Activated naive CD4-positive, alpha-beta T cell treated with anti-CD3 and anti-CD28 coated beads, Interleukin-2, amount 50 U/mL, for 16 hours (primary cell): ENCODE results near the gene PARP4.
"Not testable (repeated sequence)": the region's sequence is repeated elsewhere in the genome, so short reads cannot be mapped to it uniquely, and the experiment has no call there.

Source experiments
- DNase-seq: peaks from one replicate; pipeline ENCODE4 v3.0.0-alpha.2; 2020

Gene PARP4

DNA sequence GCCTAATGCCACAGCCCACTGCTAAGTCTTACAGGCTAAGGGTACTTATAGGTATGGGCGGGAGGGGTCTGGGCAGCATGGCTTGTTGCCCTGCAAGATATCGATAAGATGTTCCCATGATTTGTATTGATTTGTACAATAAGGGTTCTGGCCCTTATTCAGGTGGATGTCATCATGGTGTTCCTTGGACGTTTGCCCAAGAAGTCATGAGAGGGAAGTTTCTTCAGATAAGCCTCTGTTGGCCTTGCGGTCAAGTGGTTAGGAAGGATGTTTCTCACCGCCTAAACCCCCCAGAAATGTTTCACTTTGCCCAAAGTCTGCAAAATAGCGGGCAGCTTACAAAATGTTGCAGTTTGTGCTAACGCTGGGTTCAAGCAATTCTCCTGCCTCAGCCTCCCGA is 7.3 kb downstream of the PARP4 start:
- DNase-seq: no peak

DNA sequence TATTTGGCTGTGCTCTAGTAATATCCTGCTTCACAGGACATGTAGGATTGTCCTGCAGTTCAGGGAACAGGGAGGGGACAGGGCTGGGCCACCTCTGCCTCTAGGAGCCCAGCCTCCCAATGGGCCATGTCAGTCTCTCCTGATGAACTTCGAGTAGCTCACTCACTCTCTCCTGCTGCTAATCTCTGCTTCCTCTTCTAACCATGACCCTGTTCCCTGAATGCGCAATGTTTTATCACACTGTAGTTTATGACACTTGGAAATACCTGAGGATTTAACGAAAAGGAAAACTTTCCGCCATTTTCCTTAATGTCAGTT is 9.2 kb downstream of the PARP4 start:
- no peak for DNase-seq

DNA sequence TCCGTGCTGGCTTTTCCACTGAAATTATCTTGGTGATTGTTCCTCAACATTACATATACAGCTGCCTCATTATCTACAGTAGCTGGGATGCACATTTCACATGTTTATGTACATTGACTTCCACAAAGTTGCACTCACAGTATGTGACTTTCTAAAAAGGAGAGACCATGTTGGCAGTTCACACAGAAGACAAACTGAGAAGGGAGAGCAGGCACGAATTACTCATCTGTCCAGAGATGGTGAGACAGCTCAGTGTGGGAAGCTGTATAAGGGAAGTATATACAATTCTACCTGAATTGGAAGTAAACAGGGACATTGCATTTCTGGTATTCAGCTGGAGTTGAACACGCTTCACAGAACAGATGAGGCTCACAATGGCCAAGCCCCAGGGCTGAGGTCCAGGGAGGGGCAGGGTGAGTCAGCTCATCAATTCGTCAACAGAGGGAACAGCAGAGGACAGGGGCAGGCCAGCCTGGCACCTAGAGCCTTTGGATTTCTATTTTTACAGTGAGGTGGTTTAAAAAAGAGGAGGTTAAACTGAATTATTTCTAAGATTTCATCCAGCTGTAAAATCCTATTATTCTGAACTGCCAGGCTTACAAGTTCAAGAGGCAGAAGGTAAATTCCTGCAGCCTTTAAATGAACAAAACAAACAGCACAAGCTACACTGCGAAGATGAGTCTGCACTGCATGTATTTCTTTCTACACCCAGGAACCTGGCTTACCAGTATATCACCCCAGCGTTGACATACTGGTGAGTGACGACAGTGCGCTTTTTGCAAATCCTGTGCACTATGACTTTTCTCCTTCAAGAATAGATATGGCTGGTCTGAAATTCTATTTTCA is 9.8 kb downstream of the PARP4 start:
- DNase-seq: no peak

DNA sequence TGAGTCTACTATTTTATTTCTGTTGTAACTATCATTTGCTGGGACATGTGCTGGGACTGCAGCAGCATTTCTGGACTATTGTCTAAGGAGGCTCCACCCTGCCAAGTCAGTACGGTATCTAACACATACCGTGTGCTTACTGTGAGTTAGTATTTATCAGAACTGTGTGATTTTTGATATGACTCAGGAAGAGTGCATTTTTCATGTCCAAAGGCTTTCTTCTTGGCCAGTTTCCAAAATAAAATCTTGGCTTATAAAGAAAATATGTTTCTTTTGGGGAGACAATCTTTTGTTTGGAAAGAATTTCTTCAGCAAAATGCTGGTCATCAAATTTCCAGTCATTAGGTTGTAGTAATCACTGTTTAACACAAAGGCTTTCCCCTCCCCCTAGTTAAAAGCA is 11.6 kb downstream of the PARP4 start:
- DNase-seq: no peak

DNA sequence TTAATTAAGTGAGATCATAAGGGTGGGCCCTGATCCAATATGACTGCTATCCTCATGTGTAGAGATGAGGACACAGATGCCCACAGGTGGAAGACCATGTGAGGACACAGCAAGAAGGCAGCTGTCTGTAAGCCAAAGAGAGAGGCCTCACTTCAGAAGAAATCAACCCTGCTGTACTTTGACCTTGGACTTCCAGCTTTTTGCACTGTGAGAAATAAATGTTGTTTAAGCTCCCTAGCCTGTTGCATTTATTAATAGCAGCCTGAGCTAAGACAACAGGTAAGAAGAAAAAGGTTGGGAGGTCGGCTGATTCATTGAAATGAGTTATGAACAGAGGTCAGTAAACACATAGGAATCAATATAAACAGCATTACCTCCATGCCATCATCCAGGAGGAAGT is 14.8 kb downstream of the PARP4 start:
- DNase-seq: no peak

DNA sequence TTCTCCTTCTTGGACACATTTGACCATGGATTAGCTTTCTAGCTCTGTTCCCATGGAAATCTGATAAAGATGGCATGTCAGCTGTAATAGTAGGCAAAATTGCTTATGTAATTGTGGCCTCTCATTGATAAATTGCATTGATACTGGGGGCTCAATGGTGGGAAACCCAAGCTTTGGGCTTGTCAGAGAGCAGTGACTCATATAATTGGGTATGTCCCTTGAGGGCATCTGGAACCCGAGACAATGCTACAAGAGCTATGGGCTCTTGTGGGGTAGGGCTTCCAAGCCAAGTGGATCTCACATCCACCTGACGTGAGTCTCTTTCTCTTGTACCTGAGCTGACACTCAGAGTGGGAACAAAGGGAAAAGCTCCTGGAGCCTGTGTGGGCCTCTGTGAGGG is 16.3 kb downstream of the PARP4 start:
- not testable (repeated sequence) for DNase-seq

DNA sequence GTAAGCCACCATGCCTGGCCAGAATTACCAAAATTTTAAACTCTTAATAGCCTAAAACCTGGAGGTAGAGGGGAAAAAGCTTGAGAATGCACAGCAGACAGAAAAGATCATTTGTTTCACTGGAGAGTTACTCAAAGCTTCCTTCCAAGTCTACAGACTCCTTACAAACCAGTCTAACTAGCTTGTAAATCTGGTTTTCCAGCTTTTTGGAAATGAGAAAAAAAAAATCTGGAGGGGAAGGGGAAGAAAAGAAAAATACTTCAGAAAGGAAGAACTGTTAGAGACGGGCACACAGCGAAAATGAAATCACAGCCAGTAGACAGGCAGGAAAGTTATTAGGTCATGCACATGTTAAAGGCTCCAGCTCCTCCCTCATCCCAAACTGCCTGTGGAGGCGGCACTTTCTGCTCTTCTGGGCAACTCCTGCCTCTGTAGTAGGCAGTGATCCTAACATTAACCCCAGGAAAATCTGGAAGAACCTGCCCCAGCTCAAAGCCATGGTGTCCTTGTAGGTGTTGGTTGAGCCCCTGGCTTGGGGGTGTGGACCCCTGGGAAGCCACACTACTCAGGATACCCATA is 17.3 kb downstream of the PARP4 start:
- DNase-seq: no peak

DNA sequence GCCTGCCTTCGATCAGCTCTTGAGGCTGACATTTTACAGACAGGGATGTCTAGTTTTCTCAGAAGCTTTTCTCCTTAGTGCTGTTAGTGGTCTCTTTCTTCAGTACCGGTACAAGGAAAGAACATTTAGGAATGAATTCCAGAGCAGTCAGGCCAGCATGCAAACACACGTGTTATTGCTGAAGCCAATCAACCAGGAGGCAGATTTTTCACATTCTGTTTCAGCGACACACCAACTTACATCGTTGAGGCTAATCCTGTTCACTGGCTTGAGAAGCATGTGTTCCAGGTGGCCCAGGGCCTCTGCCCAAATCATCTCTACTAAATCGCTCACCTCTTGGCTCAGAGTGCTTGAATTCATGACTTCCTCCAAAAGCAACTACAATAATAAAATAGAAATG is 19.2 kb downstream of the PARP4 start:
- no peak for DNase-seq

DNA sequence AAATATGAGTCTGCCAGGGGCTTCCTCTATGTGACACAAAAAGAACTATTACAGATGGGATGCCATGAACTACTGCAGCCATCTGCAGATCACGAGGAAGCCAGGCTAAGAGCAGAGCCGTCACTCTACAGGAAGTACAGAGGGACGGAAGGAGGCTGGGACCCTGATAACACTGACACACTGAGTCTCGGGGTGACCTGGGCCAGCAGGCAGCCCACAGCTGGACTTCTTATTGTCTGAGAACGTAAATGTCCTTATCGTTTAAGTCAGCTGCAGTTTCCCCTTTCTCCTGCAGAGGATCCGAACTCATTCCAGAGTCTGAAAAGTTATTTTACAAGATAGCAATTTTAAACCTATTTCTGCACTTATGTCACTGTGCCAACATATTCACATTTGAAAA is 20.7 kb downstream of the PARP4 start:
- DNase-seq: no peak

DNA sequence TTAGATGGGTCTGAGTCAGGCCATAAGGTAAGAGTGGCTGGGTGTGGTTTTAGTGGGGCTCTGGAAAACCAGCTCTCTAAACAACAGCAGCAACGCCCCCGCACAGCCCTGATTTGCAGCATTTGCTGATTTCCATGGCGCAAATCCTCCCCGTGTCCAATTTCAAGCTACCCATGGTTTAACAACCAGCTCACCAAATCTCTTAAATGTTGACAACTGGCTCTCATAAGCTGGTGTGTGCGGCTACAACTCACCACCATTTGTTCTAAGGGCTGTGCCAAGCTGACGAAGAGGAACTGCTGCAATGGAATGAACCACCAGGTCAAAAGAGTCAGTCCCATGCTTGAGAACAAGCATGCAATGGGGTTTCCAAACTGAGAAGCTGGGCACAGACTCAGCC is 22.9 kb downstream of the PARP4 start:
- DNase-seq: no peak

DNA sequence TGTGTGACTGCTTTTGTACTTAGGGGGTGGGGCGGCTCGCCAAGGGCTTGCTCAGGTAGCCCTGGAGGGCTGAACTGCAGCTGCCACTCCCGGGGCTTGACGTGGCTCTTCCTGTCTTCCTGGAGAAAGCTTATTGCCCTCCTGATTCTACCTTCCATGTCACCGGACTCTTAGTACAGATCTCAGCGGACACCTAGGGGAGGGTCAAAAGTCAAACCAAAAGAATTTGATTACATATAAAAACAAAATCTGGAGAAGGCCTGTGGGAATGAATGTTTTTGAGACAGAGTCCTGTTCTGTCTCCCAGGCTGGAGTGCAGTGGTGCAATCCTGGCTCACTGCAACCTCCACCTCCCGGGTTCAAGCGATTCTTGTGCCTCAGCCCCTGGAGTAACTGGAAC is 24.5 kb downstream of the PARP4 start:
- DNase-seq: not testable (repeated sequence)

DNA sequence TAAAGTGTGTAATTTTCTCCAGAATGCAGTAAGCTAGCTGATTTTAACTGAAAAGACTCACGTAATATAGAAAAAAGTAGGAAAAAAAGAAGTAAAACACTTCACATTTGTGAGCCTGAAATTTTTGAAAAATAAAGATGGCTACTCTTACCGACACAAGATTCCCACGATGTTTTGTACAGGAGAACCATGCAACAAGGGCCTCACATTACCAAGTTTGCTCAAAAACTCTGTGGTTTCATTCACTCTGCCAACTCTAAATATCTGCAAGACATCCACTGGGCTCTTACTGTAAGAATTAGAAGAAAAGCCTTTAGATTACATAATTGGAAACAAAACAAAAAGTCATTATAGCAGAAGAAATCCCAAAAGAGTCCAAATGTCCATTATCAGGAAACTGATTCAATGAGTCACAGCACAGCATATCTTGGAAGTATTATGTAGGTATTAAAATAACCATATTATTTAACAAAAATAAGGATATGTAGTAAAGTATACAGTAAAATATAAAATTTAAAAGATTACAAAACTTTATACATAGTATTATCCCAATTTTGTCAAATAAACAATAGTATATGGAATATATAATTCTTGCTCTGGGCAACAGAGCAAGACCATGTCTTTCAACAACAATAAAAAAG is 26.4 kb downstream of the PARP4 start:
- not testable (repeated sequence) for DNase-seq

DNA sequence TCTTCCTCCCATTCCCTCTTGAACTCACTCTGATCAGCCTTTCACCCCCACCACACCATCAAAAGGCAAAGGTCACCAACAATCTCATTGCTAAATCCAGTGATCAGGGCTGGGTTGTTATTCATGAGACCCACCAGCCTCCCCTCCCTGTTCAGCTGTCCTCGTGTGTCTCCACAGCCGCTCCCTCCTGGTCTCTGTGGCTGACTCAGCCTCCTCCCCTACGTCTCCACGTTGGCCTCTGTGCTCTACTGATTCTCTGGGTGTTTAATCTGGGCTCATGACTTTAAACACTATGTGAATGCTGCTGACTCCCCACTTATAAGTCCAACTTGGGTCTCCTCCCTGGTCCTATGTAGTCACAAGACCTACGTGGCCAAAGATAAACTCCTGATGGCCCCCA is 38.9 kb downstream of the PARP4 start:
- DNase-seq: no peak

DNA sequence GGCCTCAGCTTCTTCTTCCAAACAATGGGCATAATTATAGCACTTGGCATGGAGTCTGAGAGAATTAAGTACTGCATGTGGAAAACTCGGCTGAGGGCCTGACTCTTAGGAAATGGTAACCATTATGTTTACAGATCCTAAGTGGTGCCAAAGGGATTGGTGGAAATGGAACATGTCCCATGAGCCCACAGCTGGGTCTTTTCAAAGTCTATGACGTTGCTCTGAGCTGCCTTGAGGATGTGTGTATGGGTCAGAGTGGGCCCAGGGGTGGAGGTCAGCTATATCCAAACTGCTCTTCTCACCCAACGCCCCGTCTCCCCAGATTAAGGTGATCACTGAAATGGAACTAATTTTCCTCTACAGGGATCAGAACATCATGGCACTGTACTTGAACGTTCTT is 40.4 kb downstream of the PARP4 start:
- not testable (repeated sequence) for DNase-seq

DNA sequence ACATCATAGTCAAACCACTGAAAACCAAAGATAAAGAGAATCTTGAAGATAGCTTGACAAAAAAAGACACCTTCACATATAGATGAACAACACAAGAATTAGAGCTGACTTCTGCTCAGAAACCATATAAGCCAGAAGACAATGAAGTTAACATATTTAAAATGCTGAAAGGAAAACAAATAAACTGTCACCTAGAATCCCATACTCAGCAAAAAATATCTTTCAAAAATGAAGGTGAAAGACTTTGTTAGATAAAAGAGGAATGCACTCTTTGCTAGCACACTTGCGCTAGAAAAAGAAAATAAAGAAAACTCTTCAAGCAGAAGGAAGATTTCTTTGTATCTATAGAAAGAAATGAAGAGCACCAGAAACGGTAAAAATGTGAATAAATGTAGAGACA is 49.5 kb downstream of the PARP4 start:
- no peak for DNase-seq

DNA sequence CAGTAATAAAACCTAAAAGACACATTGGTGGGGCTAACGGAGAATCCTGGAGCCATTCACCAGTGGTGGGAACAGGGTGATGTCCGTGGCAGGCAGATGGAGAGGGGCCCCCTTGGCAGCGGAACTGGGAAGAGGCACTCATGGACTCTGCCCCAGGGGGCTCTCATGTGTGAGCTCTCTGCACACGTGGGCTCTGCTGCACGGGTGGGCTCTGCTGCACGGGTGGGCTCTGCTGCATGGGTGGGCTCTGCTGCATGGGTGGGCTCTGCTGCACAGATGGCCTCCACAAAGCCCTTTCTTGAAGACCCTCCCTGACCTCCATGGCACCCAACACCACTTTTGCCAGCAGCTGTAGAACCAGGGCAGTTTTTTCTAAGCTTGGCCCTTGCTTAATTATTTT is 52.3 kb downstream of the PARP4 start:
- no peak for DNase-seq

DNA sequence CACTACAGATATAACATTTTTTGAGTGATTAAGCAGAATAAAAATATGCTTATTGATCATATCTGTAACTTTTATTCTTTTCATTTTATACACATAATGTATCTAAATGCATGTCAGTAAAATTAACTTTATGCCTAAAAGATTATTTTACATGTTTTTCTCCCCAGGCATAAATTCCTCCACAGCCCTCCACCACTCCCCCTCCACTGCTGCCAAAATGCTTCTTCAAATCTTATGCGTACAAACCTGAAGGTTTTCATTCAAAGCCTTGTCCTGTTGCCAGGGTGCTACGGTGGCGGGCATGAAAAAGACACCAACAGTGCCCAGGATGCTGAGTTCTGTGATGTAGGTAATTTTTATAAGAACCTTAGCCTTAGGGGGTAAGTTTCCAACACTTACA is 52.9 kb downstream of the PARP4 start:
- no peak for DNase-seq

DNA sequence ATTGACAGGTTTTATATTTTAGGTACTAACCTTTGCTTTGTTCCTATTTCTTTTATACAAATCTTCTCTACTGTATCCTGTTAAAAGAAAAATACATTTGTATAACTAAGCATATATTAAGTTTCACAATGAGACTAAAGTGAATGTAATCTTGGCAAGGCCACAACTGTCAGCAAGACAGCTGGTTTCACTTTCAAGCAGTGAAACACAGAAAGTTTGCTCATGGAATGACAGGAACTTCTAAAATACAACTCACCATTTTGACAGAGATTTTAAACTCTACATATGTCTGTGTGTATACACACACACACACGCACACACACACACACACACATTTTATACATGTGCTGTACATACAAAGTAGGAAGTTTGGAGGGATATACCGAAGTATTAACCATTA is 53.3 kb downstream of the PARP4 start:
- DNase-seq: no peak

DNA sequence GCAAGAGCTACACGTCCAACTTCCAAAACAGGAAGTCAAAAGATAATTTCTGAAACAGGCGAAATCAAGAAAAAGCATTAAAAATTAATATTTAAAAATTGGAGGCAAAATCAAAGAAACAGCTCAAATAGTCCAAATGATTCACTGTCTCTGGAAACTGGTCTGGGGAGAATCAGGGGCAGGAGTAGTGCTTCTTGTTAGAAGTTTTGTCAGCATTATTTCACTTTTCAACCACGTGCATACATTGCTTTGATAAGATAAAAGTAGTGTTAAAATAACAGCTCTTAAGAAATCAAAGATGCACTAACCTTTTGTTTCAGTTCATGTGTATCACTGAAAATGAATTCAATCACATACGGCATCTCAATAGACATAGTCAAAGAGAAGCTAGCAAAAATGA is 53.8 kb downstream of the PARP4 start:
- DNase-seq: no peak

DNA sequence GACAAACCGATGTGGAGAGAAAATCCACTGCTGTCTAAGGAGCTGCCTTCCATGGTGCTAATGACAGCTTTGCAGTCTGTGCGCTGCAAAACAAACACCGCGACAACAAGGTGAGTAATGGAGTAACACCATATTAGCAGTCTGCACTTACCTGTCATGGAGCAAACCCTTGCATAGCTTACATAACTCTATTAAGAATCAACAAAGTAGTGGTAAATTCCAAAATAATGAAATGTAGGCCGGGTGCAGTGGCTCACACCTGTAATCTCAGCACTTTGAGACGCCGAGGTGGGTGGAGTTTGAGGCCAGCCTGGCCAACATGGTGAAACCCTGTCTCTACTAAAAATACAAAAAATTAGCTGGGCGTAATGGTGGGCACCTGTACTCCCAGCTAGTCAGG is 56.2 kb downstream of the PARP4 start:
- no peak for DNase-seq

DNA sequence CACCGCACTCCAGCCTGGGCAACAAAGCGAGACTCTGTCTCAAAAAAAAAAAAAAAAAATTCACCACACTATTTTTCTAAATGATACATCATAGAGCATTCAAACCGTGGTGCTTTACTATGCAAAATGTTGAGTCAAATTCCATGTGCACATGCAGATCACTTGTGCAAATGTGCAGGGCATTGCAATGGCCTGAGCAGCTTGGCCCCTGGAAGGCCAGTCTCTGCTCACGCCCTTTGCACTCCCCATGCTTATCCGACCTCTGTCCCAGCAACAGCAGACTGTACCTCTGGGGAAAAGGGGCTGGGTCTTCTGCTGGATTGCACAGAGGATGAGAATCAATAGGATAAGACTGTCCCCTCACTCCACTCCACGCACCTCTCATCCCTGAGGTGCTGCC is 58.5 kb downstream of the PARP4 start:
- no peak for DNase-seq

DNA sequence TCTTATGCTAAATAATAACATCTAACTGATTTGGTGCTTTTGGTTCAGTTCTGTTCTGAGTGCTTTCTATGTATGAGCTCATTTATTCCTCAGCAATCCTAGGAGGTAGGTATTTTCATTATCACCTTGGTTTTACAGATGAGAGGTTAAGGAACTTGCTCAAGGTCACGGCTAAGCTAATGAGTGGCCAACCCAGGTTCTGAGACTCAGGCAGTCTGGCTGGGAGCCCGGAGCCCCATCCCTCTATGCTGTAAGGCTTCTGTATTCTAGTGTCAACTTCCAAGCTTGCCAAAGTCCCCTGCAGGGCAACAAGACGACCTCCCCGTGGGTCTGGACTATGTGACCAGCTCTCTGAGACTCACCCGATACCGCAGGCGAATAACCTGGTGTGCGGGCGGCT is 60.5 kb downstream of the PARP4 start:
- no peak for DNase-seq

DNA sequence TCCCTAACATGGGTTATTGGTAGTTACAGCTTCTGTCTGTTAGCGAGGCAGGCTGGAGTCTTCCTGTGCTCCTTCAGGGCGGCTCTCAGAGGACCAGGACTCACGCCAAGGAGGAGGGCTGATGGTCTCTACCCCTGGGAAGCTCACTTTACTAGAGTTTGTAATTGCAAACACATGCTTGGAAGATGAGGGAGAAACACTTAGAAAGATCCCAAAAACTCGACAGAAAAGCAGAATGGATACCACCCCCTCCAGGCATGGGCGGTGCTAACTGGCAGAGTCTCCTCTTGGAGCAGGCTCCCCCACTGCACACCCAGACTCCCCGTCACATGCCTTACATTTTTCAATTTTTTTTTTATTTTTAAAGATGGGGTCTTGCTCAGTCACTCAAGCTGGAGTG is 62.0 kb downstream of the PARP4 start:
- DNase-seq: no peak

DNA sequence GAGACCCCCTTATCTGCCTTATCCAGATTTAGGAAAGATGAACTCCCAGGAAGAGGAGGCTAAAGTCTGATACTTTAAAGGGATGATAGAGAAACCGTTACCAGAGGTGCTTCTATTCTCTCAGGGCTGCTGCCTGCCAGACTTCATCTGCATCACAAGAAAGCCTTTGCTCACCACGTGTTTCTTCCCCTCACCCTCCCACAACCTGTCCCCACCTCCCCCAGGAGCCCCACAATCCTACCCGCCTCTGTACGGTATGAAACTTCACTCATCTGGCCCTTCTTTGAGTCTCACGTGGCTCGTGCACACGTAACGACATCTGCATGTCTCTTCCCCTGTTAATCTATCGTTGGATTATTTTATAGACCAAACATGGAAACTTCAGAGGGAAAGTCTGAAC is 67.7 kb downstream of the PARP4 start:
- not testable (repeated sequence) for DNase-seq

DNA sequence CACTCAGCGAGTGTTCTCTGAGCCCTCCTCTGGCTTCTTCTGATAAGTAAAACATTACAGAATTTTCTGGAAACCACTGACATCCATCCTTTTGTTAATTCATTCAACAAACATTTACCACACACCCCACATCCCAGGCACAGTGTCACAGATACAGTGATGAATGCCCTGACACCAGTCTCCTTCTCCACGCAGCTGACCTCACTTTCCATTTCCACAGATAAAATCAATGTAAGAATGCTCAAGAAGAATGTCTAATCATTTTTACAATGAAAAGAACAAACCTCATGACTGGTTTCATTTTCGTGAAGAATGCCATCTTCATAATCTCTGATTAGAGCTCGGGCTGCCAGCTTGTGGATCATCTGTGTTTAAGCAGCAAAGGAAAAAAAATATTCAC is 69.2 kb downstream of the PARP4 start:
- no peak for DNase-seq
